Measurements from ENCODE around the gene LRFN5.
"Not testable (repeated sequence)": the region's sequence is repeated elsewhere in the genome, so short reads cannot be mapped to it uniquely, and the experiment has no call there.

The LRFN5 gene

DNA sequence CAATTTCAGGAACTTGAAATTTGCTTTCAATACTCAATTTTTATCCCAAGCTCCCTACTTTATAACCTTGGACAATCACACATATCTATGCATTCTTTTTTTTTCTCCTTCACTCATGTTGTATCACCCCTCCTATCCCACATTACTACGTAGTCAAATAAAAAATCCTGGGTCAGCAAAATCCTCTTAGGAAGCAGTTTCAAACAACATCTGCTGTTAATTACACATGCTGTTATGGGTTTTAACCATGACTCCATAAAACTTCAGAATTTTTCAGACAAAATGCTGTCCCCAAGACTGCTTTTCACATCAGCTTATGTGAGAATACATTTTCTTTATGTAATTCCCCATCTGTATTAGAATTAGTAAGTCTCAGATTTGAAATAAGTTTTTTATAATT is 61.7 kb downstream of the LRFN5 start:
- H3K4me3 ChIP-seq (IDR thresholded peaks at IDR 0.05; ENCODE audit: insufficient read depth, low read depth, low read length), result no peak overlapping the region
- H3K4me1 ChIP-seq (ENCODE audit: low read depth, poor library complexity, severe bottlenecking), result no peaks in the 10 kb centered on the region
- H3K4me2 ChIP-seq, result no peak overlapping the region
- no peak overlapping the region for H3K27ac ChIP-seq
- TF ChIP-seq, protein P1, sequence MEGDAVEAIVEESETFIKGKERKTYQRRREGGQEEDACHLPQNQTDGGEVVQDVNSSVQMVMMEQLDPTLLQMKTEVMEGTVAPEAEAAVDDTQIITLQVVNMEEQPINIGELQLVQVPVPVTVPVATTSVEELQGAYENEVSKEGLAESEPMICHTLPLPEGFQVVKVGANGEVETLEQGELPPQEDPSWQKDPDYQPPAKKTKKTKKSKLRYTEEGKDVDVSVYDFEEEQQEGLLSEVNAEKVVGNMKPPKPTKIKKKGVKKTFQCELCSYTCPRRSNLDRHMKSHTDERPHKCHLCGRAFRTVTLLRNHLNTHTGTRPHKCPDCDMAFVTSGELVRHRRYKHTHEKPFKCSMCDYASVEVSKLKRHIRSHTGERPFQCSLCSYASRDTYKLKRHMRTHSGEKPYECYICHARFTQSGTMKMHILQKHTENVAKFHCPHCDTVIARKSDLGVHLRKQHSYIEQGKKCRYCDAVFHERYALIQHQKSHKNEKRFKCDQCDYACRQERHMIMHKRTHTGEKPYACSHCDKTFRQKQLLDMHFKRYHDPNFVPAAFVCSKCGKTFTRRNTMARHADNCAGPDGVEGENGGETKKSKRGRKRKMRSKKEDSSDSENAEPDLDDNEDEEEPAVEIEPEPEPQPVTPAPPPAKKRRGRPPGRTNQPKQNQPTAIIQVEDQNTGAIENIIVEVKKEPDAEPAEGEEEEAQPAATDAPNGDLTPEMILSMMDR (conservative IDR thresholded peaks at IDR 0.05; ENCODE audit: low read depth, low read length), result no peak
- no peaks in the 10 kb centered on the region for H3K79me2 ChIP-seq (ENCODE audit: insufficient read depth, low read depth)
- H3K27me3 ChIP-seq (ENCODE audit: insufficient read depth, low read depth), result no peaks in the 10 kb centered on the region
- H3K9ac ChIP-seq, result no peak overlapping the region
- no peaks in the 10 kb centered on the region for H4K20me1 ChIP-seq (ENCODE audit: insufficient read depth)
- H3K36me3 ChIP-seq (ENCODE audit: insufficient read depth), result no peaks in the 10 kb centered on the region
- H2AFZ ChIP-seq (ENCODE audit: low read depth), result no peak overlapping the region

DNA sequence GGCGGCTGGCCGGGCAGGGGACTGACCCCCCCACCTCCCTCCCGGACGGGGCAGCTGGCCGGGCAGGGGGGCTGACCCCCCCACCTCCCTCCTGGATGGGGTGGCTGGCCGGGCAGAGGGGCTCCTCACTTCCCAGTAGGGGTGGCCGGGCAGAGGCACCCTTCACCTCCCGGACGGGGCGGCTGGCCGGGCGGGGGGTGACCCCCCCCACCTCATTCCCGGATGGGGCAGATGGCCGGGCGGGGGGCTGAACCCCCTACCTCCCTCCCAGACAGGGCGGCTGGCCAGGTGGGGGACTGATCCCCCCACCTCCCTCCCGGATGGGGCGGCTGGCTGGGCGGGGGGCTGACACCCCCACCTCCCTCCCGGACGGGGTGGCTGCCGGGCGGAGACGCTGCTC is 66.9 kb downstream of the LRFN5 start:
- H3K4me3 ChIP-seq (IDR thresholded peaks at IDR 0.05; ENCODE audit: insufficient read depth, low read depth, low read length); H3K27ac ChIP-seq; H2AFZ ChIP-seq (ENCODE audit: low read depth); H3K36me3 ChIP-seq (ENCODE audit: insufficient read depth); H3K79me2 ChIP-seq (ENCODE audit: insufficient read depth, low read depth); H3K27me3 ChIP-seq (ENCODE audit: insufficient read depth, low read depth); H3K4me1 ChIP-seq (ENCODE audit: low read depth, poor library complexity, severe bottlenecking); H3K4me2 ChIP-seq; H3K9ac ChIP-seq; H4K20me1 ChIP-seq (ENCODE audit: insufficient read depth): not testable (repeated sequence)

DNA sequence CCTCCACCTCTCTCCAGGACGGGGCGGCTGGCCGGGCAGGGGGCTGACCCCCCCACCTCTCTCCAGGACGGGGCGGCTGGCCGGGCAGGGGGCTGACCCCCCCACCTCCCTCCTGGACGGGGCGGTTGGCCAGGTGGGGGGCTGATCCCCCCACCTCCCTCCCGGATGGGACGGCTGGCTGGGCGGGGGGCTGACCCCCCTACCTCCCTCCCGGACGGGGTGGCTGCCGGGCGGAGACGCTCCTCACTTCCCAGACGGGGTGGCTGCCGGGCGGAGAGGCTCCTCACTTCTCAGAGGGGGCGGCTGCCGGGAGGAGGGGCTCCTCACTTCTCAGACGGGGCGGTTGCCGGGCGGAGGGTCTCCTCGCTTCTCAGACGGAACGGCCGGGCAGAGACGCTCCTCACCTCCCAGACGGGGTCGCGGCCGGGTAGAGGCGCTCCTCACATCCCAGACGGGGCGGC is 67.9 kb downstream of the LRFN5 start:
- not testable (repeated sequence) for H4K20me1 ChIP-seq (ENCODE audit: insufficient read depth); H3K9ac ChIP-seq; H3K27ac ChIP-seq; H2AFZ ChIP-seq (ENCODE audit: low read depth); H3K4me1 ChIP-seq (ENCODE audit: low read depth, poor library complexity, severe bottlenecking); H3K27me3 ChIP-seq (ENCODE audit: insufficient read depth, low read depth); H3K36me3 ChIP-seq (ENCODE audit: insufficient read depth); H3K4me2 ChIP-seq; H3K79me2 ChIP-seq (ENCODE audit: insufficient read depth, low read depth); H3K4me3 ChIP-seq (IDR thresholded peaks at IDR 0.05; ENCODE audit: insufficient read depth, low read depth, low read length)

DNA sequence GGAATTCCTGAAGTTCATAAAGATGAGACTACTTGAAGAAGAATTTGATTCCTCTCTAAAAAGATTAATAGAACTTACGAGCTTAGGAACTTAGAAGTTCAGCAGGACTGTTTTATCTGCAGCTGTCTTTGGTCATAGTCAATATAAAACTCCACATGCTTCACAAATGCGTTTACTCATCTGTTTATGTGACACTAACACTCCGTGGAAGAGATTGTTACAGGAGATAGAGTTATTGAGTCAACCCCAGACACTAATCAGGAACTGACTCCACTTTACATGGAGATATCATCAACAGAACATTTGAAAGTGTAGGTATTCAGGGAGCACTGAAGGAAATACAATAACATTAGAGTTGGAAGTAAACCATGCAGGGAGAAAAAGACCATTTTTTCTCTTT is 92.8 kb downstream of the LRFN5 start:
- Histone ChIP-seq H3K27me3 (ENCODE audit: insufficient read depth, low read depth) (no peaks in the 10 kb centered on the region), H3K27ac (no peak overlapping the region), H3K36me3 (ENCODE audit: insufficient read depth) (no peaks in the 10 kb centered on the region), H4K20me1 (ENCODE audit: insufficient read depth) (no peaks in the 10 kb centered on the region), H2AFZ (ENCODE audit: low read depth) (no peak overlapping the region), H3K4me1 (ENCODE audit: low read depth, poor library complexity, severe bottlenecking) (peaks cover 10% of the 10 kb centered on the region), H3K9ac (no peak overlapping the region), H3K79me2 (ENCODE audit: insufficient read depth, low read depth) (no peaks in the 10 kb centered on the region), H3K4me2 (no peak overlapping the region), H3K4me3 (IDR thresholded peaks at IDR 0.05; ENCODE audit: insufficient read depth, low read depth, low read length) (no peak overlapping the region)
- TF ChIP-seq, protein P1 (conservative IDR thresholded peaks at IDR 0.05; ENCODE audit: low read depth, low read length), result no peak

DNA sequence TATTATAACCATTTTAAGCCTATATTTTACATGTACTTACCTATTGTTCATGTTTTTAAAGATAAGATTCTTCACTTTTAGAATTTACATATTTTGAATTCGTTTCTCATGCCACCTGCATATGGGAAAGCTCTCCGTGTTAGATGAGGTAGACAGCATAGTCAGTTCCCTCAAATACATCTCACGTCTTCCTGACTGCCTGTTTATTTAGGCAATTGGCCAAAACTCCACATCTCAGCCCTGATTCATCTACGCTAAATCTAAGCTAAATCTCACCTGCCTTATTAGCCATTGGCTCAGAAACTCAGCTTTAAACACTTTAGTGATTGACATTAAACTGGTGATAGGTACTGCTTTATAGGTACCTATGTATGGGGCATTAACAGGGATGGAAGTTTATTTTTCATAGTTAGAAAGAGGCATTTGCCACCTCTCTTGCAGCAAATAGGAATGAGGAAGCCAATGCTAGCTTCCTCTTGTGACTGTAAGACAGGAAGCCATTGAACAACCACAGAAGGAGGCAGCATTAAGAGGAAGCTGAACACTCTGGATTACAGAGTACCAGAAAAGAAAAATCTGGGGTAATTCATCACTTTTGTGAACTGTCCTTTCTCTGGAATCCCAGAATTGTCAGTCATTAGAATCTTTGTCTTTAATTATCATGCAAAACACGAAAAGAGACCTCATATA is 111.9 kb downstream of the LRFN5 start:
- TF ChIP-seq, protein P1 (conservative IDR thresholded peaks at IDR 0.05; ENCODE audit: low read depth, low read length), result no peak
- no peaks in the 10 kb centered on the region for H4K20me1 ChIP-seq (ENCODE audit: insufficient read depth)
- no peak overlapping the region for H3K4me3 ChIP-seq (IDR thresholded peaks at IDR 0.05; ENCODE audit: insufficient read depth, low read depth, low read length)
- H3K27me3 ChIP-seq (ENCODE audit: insufficient read depth, low read depth), result no peaks in the 10 kb centered on the region
- H3K4me2 ChIP-seq, result no peak overlapping the region
- no peak overlapping the region for H3K9ac ChIP-seq
- H3K36me3 ChIP-seq (ENCODE audit: insufficient read depth), result no peaks in the 10 kb centered on the region
- no peak overlapping the region for H2AFZ ChIP-seq (ENCODE audit: low read depth)
- H3K4me1 ChIP-seq (ENCODE audit: low read depth, poor library complexity, severe bottlenecking), result no peaks in the 10 kb centered on the region
- H3K79me2 ChIP-seq (ENCODE audit: insufficient read depth, low read depth), result no peaks in the 10 kb centered on the region
- H3K27ac ChIP-seq, result no peak overlapping the region
